Naive thymus-derived CD8-positive, alpha-beta T cell (primary cell): ENCODE results near the gene CCNY. TPM values are rescaled to one million over a fixed set of nuclear protein-coding genes. Genes with fewer than 3 reads are reported as not detected.
"Not testable (repeated sequence)": the region's sequence is repeated elsewhere in the genome, so short reads cannot be mapped to it uniquely, and the experiment has no call there.

Experiments used
- ATAC-seq, 2 donors: fragments of 150-1000 bp; cut with Tn5 transposase in 1 of 2; sonication (Bioruptor Pico), chemical (Tn5 transposase) in 1 of 2; 1 replicate in 1 of 2; 2 replicates in 1 of 2; pipeline ENCODE4 v1.10.0; 2021; ENCODE audit warnings: mild to moderate bottlenecking in 2 of 2, moderate library complexity in 2 of 2
- POLR2A ChIA-PET: fragments of 350-600 bp; sonication (Branson Sonifier 250); formaldehyde crosslinking; loops from one replicate; lab custom pipeline; 2021; ENCODE audit warnings: antibody characterized with exemption; lab: Charles Lee
- DNase-seq, 10 donors: peaks; one replicate each; pipeline versions ENCODE4 v3.0.0 to v3.0.0-alpha.2; 2020 to 2022
- H3K27ac Mint-ChIP-seq, 10 donors: one replicate each; pipeline ENCODE4 v1.8.0; 2020 to 2022; ENCODE audit warnings: mild to moderate bottlenecking in 10 of 10, mixed read lengths in 10 of 10, moderate library complexity in 4 of 10, inconsistent platforms in 1 of 10
- H3K27me3 Mint-ChIP-seq, 5 donors: one replicate each; pipeline ENCODE4 v1.8.0; 2021 to 2022; ENCODE audit warnings: mixed read lengths in 5 of 5
- H3K36me3 Mint-ChIP-seq, 3 donors: one replicate each; pipeline ENCODE4 v1.8.0; 2020 to 2022; ENCODE audit warnings: mixed read lengths in 3 of 3, mild to moderate bottlenecking in 2 of 3, inconsistent platforms in 1 of 3
- H3K4me1 Mint-ChIP-seq, 4 donors: one replicate each; pipeline ENCODE4 v1.8.0; 2021 to 2022; ENCODE audit warnings: mixed read lengths in 4 of 4
- H3K4me3 Mint-ChIP-seq, 10 donors: one replicate each; pipeline ENCODE4 v1.8.0; 2020 to 2022; ENCODE audit warnings: mild to moderate bottlenecking in 10 of 10, mixed read lengths in 10 of 10, moderate library complexity in 6 of 10, inconsistent platforms in 1 of 10
- H3K9me3 Mint-ChIP-seq, 9 donors: one replicate each; pipeline ENCODE4 v1.8.0; 2020 to 2022; ENCODE audit warnings: mixed read lengths in 9 of 9, mild to moderate bottlenecking in 3 of 9, inconsistent platforms in 1 of 9, moderate library complexity in 1 of 9
- polyA plus RNA-seq, 3 donors: library from polyadenylated mRNA; unstranded; fragments of 300-500 nt; fragmentation: Illumina TruSeq; gene quantifications; one replicate each; pipeline ENCODE4 v1.2.3, GENCODE V29; 2021
- total RNA-seq, 8 experiments: library from RNA in 2 of 8; stranded (reverse) in 2 of 8; gene quantifications; one replicate each; pipeline ENCODE4 v1.2.3 and lab custom pipeline; 2021 to 2026

Gene CCNY
- total and polyA plus RNA-seq, 5 experiments from 2014 or later = 11.0 to 78.6 (median 25.5) TPM

GRCh38 chr10:35349389-35349915 lies 13.1 kb downstream of the CCNY start:
- H3K36me3 Mint-ChIP-seq = peaks cover 0 to 7% (median 0%) of the 10 kb centered on the region in 3 donors
- H3K27me3 Mint-ChIP-seq = no peaks in the 10 kb centered on the region

GRCh38 chr10:35351021-35351420 lies 14.7 kb downstream of the CCNY start:
- H3K4me1 Mint-ChIP-seq = peaks cover 55 to 100% (median 92%) of the 10 kb centered on the region in 4 donors
- POLR2A ChIA-PET = no interaction called here
- peak overlapping the region in 1 of 10 donors; percentile 66 for H3K27ac Mint-ChIP-seq
- H3K27me3 Mint-ChIP-seq = no peaks in the 10 kb centered on the region
- no peak for ATAC-seq
- no peaks in the 10 kb centered on the region for H3K9me3 Mint-ChIP-seq
- no peak for DNase-seq
- peak overlapping the region in 5 of 10 donors; percentile 3 to 67 (median 16) for H3K4me3 Mint-ChIP-seq
- peaks cover 0 to 7% (median 0%) of the 10 kb centered on the region in 3 donors for H3K36me3 Mint-ChIP-seq

More at GRCh38 chr10:35349389-35349915, 13.1 kb downstream of the CCNY start:
- no peaks in the 10 kb centered on the region for H3K9me3 Mint-ChIP-seq
- peak overlapping the region in 2 of 10 donors; percentile 5 to 53 for H3K4me3 Mint-ChIP-seq
- H3K4me1 Mint-ChIP-seq = peaks cover 53 to 97% (median 92%) of the 10 kb centered on the region in 4 donors
- POLR2A ChIA-PET = no interaction called here
- ATAC-seq = no peak
- no peak for DNase-seq
- peak overlapping the region in 5 of 10 donors; percentile 19 to 66 (median 30) for H3K27ac Mint-ChIP-seq

- Mint-ChIP-seq H3K27me3 (no peaks in the 10 kb centered on the region), H3K4me1 (peaks cover 61 to 100% (median 91%) of the 10 kb centered on the region in 4 donors), H3K9me3 (no peaks in the 10 kb centered on the region), H3K36me3 (peaks cover 0 to 7% (median 0%) of the 10 kb centered on the region in 3 donors), H3K4me3 (peak overlapping the region; percentile 12 to 76 (median 64)), H3K27ac (peak overlapping the region in 7 of 10 donors; percentile 8 to 76 (median 16))
- POLR2A ChIA-PET = interaction anchor here (0.5 kb wide), 1 partner anchor 235 kb away, joined by 4 read pairs; no protein-coding TSS in a partner anchor
- ATAC-seq = no peak
- DNase-seq = no peak
Measured at GRCh38 chr10:35352097-35352496, 15.8 kb downstream of the CCNY start.

GRCh38 chr10:35352512-35352911 lies 16.2 kb downstream of the CCNY start:
- POLR2A ChIA-PET = no interaction called here
- peaks cover 61 to 100% (median 91%) of the 10 kb centered on the region in 4 donors for H3K4me1 Mint-ChIP-seq
- no peaks in the 10 kb centered on the region for H3K9me3 Mint-ChIP-seq
- H3K36me3 Mint-ChIP-seq = peaks cover 0 to 5% (median 0%) of the 10 kb centered on the region in 3 donors
- no peaks in the 10 kb centered on the region for H3K27me3 Mint-ChIP-seq
- peak; percentile 52 to 61 for ATAC-seq
- no peak for DNase-seq
- H3K4me3 Mint-ChIP-seq = peak overlapping the region; percentile 12 to 76 (median 64)
- peak overlapping the region; percentile 13 to 76 (median 42) for H3K27ac Mint-ChIP-seq

GRCh38 chr10:35353395-35353794 lies 17.1 kb downstream of the CCNY start:
- ATAC-seq (no peak), DNase-seq (no peak)
- POLR2A ChIA-PET = interaction anchor here (0.6 kb wide), 1 partner anchor 226 kb away, joined by 5 read pairs; no protein-coding TSS in a partner anchor
- Mint-ChIP-seq H3K9me3 (no peaks in the 10 kb centered on the region), H3K4me3 (peak overlapping the region in 6 of 10 donors; percentile 8 to 76 (median 64)), H3K27ac (peak overlapping the region in 3 of 10 donors; percentile 21 to 76 (median 26)), H3K4me1 (peaks cover 58 to 100% (median 91%) of the 10 kb centered on the region in 4 donors), H3K36me3 (peaks cover 0 to 5% (median 0%) of the 10 kb centered on the region in 3 donors), H3K27me3 (no peaks in the 10 kb centered on the region)

- no peaks in the 10 kb centered on the region for H3K9me3 Mint-ChIP-seq
- POLR2A ChIA-PET = interaction anchor here (0.6 kb wide), 1 partner anchor 225 kb away, joined by 5 read pairs; no protein-coding TSS in a partner anchor
- peak overlapping the region in 2 of 10 donors; percentile 11 to 42 for H3K27ac Mint-ChIP-seq
- ATAC-seq = no peak
- no peak for DNase-seq
- H3K36me3 Mint-ChIP-seq = peaks cover 0 to 3% (median 0%) of the 10 kb centered on the region in 3 donors
- peaks cover 61 to 100% (median 91%) of the 10 kb centered on the region in 4 donors for H3K4me1 Mint-ChIP-seq
- no peaks in the 10 kb centered on the region for H3K27me3 Mint-ChIP-seq
- H3K4me3 Mint-ChIP-seq = peak overlapping the region in 4 of 10 donors; percentile 24 to 73 (median 36)
Measured at GRCh38 chr10:35353805-35354204, 17.5 kb downstream of the CCNY start.

- POLR2A ChIA-PET, ATAC-seq, H3K27me3 Mint-ChIP-seq, DNase-seq, H3K9me3 Mint-ChIP-seq, H3K36me3 Mint-ChIP-seq: not testable (repeated sequence)
- peak overlapping the region in 1 of 10 donors; percentile 54 for H3K4me3 Mint-ChIP-seq
- peak overlapping the region in 1 of 10 donors; percentile 11 for H3K27ac Mint-ChIP-seq
- peaks cover 62 to 100% (median 90%) of the 10 kb centered on the region in 4 donors for H3K4me1 Mint-ChIP-seq
Measured at GRCh38 chr10:35354257-35354656, 17.9 kb downstream of the CCNY start.

GRCh38 chr10:35355971-35356724 lies 19.8 kb downstream of the CCNY start:
- H3K27me3 Mint-ChIP-seq = no peaks in the 10 kb centered on the region
- peak overlapping the region in 8 of 10 donors; percentile 17 to 80 (median 49) for H3K27ac Mint-ChIP-seq
- peaks cover 52 to 91% (median 80%) of the 10 kb centered on the region in 4 donors for H3K4me1 Mint-ChIP-seq
- POLR2A ChIA-PET = no interaction called here
- no peaks in the 10 kb centered on the region for H3K36me3 Mint-ChIP-seq
- H3K9me3 Mint-ChIP-seq = no peaks in the 10 kb centered on the region
- DNase-seq (no peak), ATAC-seq (no peak)
- peak overlapping the region in 9 of 10 donors; percentile 3 to 77 (median 56) for H3K4me3 Mint-ChIP-seq

- peaks cover 50 to 86% (median 77%) of the 10 kb centered on the region in 4 donors for H3K4me1 Mint-ChIP-seq
- peak overlapping the region in 9 of 10 donors; percentile 3 to 77 (median 56) for H3K4me3 Mint-ChIP-seq
- no peaks in the 10 kb centered on the region for H3K36me3 Mint-ChIP-seq
- no peaks in the 10 kb centered on the region for H3K9me3 Mint-ChIP-seq
- POLR2A ChIA-PET = no interaction called here
- ATAC-seq (peak; percentile 46 to 54), DNase-seq (no peak)
- peak overlapping the region in 5 of 10 donors; percentile 2 to 60 (median 23) for H3K27ac Mint-ChIP-seq
- H3K27me3 Mint-ChIP-seq = no peaks in the 10 kb centered on the region
Measured at GRCh38 chr10:35356725-35357092, 20.4 kb downstream of the CCNY start.

- POLR2A ChIA-PET = interaction anchor here (1.7 kb wide), 1 partner anchor 10 kb away, joined by 3 read pairs; no protein-coding TSS in a partner anchor
- Mint-ChIP-seq H3K27me3 (no peaks in the 10 kb centered on the region), H3K27ac (peak overlapping the region in 2 of 10 donors; percentile 43 to 73), H3K4me3 (peak overlapping the region in 1 of 10 donors; percentile 2), H3K4me1 (peaks cover 43 to 83% (median 68%) of the 10 kb centered on the region in 4 donors), H3K36me3 (no peaks in the 10 kb centered on the region), H3K9me3 (no peaks in the 10 kb centered on the region)
- no peak for ATAC-seq
- DNase-seq = no peak
Measured at GRCh38 chr10:35359056-35359455, 22.7 kb downstream of the CCNY start.

- ATAC-seq = no peak
Measured at GRCh38 chr10:35359873-35360272, 23.6 kb downstream of the CCNY start.

GRCh38 chr10:35362701-35363350 lies 26.5 kb downstream of the CCNY start:
- ATAC-seq (no peak), DNase-seq (no peak)
- Mint-ChIP-seq H3K4me1 (peaks cover 28 to 65% (median 62%) of the 10 kb centered on the region in 4 donors), H3K27ac (peak overlapping the region in 1 of 10 donors; percentile 30), H3K4me3 (no peak overlapping the region), H3K27me3 (no peaks in the 10 kb centered on the region), H3K36me3 (no peaks in the 10 kb centered on the region), H3K9me3 (no peaks in the 10 kb centered on the region)
- POLR2A ChIA-PET = no interaction called here

More at GRCh38 chr10:35359873-35360272, 23.6 kb downstream of the CCNY start:
- Mint-ChIP-seq H3K36me3 (no peaks in the 10 kb centered on the region), H3K9me3 (no peaks in the 10 kb centered on the region), H3K4me3 (peak overlapping the region in 1 of 10 donors; percentile 2), H3K4me1 (peaks cover 43 to 80% (median 67%) of the 10 kb centered on the region in 4 donors), H3K27me3 (no peaks in the 10 kb centered on the region), H3K27ac (peak overlapping the region in 1 of 10 donors; percentile 69)
- no peak for DNase-seq
- POLR2A ChIA-PET = no interaction called here
